Measurements from ENCODE around the gene HOXA6.

Gene HOXA6

DNA sequence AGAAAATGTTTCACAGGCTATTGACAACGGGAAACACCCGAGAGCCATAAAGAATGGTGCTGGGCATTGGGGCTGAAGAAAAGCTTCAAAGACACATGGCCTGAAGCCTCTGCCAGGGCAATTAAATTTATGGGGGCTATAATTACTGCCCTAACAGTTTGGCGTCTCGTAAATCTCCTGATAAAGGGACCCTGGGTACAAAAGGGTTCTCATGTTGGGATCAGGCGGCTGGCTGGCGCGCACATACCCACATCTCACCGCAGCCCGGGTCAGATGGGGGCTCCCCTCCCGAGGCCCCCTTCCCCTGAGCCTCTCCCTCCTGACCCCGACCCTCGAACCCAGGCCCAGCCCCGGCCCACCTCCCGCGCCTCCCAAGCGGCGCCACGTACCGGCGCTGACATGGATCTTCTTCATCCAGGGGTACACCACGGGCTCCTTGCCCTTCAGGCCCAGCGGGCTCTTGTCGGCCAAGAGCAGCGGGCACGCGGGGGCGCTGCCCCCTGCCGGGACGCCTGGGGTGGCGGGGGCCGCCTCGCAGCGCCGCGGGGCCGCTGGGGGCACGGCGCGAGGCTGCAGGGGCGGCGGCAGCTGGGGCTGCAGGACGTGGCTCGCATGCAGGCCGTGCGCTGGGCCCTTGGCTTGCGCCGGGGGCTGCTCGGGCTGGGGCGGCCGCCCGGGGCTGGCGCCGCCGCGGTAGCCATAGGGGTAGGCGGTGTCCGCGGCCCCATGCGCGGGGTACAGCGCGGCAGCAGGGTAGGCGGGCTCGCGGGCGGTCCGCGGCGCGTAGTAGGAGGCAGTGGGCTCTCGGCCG lies 17.6 kb downstream of the HOXA6 start:
- Histone ChIP-seq H3K27ac (no peak overlapping the region), H3K9ac (no peak overlapping the region), H3K4me3 (0 out of 2 replicates have a peak overlapping the region, but pooled peaks have one; percentile 16), H3K9me3 (peaks cover 26% of the 10 kb centered on the region), H3K4me1 (0 out of 2 replicates have a peak, but pooled peaks cover 5% of the 10 kb centered on the region), H3K27me3 (no peaks in the 10 kb centered on the region), H3K36me3 (no peaks in the 10 kb centered on the region), H4K20me1 (no peaks in the 10 kb centered on the region), H3K4me2 (no peak overlapping the region)
- no peak for TF ChIP-seq Cebpa-rat (IDR thresholded peaks at IDR 0.05)

DNA sequence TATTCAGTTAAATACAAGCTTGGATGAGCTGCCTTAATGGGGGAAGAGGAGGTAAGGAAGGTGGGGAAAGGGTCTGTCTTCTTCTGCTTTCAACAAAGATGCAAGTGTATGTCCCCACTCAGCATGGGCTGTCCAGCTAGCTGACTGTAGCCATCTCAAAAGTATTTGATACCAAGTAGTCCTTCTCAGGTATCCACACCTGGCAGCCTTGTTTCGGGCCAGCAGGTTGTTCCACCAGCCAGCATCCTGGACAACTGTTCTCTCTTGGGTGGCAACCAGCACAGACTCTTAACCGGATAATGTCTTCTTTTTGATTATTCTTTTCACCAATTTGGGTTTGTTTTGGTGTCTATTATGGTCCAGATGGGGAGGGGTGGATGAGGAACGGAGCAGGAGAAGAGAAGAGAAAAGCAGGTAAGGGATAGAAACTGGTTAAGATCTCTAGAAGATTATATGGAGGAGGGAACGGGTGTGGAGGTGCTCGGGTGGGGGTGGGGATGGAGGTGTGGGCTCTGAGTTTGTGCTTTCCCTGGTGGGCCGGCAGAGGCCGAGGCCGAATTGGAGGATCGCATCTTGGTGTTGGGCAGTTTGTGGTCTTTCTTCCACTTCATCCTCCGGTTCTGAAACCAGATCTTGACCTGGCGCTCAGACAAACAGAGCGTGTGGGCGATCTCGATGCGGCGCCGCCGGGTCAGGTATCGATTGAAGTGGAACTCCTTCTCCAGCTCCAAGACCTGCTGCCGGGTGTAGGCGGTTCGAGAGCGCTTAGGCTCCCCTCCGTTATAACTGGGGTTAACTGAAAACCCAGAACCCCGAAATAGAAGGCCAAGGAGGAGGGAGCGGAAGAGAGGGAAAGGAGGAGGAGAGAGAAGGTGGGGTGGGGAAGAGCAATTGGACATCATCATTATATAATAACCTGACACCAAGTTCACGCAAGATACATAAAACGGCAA lies 18.5 kb downstream of the HOXA6 start:
- Histone ChIP-seq H3K4me1 (no peaks in the 10 kb centered on the region), H3K9me3 (peaks cover 28% of the 10 kb centered on the region), H3K27ac (no peak overlapping the region), H4K20me1 (no peaks in the 10 kb centered on the region), H3K27me3 (no peaks in the 10 kb centered on the region), H3K9ac (no peak overlapping the region), H3K36me3 (no peaks in the 10 kb centered on the region), H3K4me2 (no peak overlapping the region), H3K4me3 (no peak overlapping the region)
- no peak for TF ChIP-seq Cebpa-rat (IDR thresholded peaks at IDR 0.05)

DNA sequence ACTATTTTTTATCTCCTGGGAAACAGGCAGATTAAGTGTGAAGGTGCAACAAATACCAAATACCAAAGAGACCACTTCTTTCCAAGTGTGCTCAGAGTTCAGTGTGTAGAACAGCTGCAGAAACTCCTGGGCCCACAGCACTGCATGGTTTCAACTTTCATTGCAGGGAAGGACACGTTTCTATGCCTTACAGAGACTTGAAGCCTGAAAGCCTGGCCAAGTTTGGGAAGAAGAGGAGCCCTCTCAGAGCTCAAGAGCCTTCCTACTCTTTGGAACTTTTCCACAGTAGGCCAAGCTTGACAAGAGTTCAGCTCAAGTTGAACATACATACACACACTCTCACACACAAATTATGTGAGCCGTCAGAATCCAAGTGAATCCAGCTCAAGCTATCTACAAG lies 19.5 kb downstream of the HOXA6 start:
- Histone ChIP-seq H3K27me3 (no peaks in the 10 kb centered on the region), H3K9ac (no peak overlapping the region)

DNA sequence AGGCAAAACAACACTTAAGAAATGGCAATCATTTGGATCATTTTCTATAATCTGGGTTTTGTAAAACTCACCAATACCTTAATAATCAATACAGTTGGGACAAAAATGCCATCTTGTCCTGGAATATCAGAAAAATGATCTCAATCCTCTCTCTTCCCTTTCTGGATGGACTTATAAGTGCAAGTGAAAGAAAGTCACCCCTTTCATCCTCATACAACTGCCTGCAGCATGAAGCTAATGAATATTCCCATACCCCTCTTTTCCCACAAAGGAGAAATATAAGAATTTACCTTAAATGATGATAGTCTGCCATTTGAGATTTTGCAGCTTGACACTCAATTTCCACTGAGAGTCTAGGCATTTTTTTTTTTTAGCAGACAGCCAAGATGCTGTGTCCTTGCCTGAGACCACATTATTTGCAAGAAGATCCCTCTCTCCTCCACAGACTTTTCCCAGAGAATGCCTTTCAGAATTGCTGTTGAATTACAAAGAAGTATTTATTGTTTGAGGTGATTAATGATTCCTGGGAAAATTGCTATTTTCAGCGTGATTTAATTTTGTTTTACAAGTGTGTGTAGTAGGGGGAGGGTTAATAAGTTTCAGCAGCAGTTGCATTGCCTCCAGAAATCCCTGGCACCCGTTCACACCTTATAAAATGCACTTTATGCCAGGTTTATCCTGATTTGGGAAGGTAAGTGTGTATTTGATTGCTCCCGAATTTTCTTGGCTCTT lies 20.8 kb downstream of the HOXA6 start:
- no peak overlapping the region for H3K27ac ChIP-seq
- H3K9me3 ChIP-seq: peaks cover 35% of the 10 kb centered on the region
- no peaks in the 10 kb centered on the region for H3K4me1 ChIP-seq
- H3K4me3 ChIP-seq: no peak overlapping the region
- no peaks in the 10 kb centered on the region for H3K27me3 ChIP-seq
- no peak for TF ChIP-seq Cebpa-rat (IDR thresholded peaks at IDR 0.05)
- no peaks in the 10 kb centered on the region for H4K20me1 ChIP-seq
- no peak overlapping the region for H3K9ac ChIP-seq
- H3K36me3 ChIP-seq: no peaks in the 10 kb centered on the region
- no peak overlapping the region for H3K4me2 ChIP-seq

More for the DNA sequence above, 19.5 kb downstream of the HOXA6 start:
- Histone ChIP-seq H3K4me2 (no peak overlapping the region), H3K9me3 (peaks cover 35% of the 10 kb centered on the region), H3K36me3 (no peaks in the 10 kb centered on the region), H3K27ac (no peak overlapping the region), H4K20me1 (no peaks in the 10 kb centered on the region), H3K4me3 (no peak overlapping the region), H3K4me1 (no peaks in the 10 kb centered on the region)
- TF ChIP-seq Cebpa-rat (IDR thresholded peaks at IDR 0.05): no peak

DNA sequence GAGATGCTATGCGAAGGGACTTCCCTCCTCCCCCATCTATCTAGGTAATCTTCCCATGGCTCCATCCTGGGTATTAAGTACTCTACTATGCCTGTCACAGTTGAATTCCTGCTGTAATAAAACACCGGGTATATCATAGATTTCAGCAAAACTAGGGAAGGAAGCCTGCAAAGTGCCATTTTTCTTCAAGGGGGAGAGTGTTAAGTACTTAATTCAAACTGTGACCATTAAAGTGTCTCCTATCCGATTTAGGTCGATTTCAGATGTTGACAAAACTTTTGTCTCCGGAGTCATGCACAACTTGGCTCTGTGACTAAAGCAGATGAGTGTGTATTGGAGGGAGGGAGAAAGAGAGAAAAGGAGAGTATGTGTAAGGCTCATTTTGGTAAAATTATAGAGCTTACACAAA lies 21.6 kb downstream of the HOXA6 start:
- peaks cover 29% of the 10 kb centered on the region for H3K9me3 ChIP-seq
- H3K4me2 ChIP-seq: no peak overlapping the region
- no peaks in the 10 kb centered on the region for H3K36me3 ChIP-seq
- H3K4me1 ChIP-seq: no peaks in the 10 kb centered on the region
- H3K27ac ChIP-seq: no peak overlapping the region
- H3K27me3 ChIP-seq: no peaks in the 10 kb centered on the region
- no peaks in the 10 kb centered on the region for H4K20me1 ChIP-seq
- no peak overlapping the region for H3K9ac ChIP-seq
- TF ChIP-seq Cebpa-rat (IDR thresholded peaks at IDR 0.05): no peak
- no peak overlapping the region for H3K4me3 ChIP-seq

DNA sequence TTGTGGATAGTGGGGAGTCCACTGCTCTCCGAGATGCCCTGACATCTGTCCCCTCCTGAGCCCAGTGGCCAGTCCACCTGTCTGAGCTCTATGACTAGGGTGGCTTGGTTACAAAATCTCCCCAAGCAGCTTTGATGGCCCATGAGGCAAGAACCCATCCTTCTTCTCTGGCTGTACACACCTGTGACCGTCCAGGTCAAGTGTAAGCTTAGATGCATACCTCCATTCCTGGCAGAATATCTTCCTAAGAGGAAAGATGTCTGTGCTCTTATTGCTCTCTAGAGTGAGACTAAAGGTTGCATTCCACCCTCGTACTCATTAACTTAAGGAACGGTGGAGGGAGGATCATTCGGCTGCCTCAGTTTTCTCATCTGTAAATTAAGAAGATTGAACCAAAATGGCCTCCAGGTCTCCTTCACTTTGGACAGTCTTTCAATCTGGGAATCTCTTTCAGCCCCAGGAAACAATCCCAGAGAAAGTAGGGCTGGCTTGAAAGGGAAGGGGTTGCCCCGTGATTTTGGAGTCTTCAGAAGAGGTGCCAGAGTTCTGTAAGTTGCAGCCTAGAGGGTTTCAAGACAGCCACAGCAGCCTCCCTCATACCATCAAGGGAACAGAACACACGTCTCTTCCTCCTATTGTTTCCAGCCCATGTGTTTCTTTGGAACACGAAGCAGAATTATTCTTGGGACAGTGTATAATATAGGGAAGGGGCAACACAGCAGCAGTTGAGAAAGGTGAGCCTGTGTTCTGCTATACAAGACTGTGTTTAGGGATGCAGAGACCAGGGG lies 22.5 kb downstream of the HOXA6 start:
- no peaks in the 10 kb centered on the region for H3K36me3 ChIP-seq
- TF ChIP-seq Cebpa-rat (IDR thresholded peaks at IDR 0.05): no peak
- no peaks in the 10 kb centered on the region for H3K4me1 ChIP-seq
- no peaks in the 10 kb centered on the region for H4K20me1 ChIP-seq
- H3K4me3 ChIP-seq: no peak overlapping the region
- H3K9me3 ChIP-seq: peaks cover 20% of the 10 kb centered on the region
- no peak overlapping the region for H3K27ac ChIP-seq
- H3K4me2 ChIP-seq: no peak overlapping the region
- no peak overlapping the region for H3K9ac ChIP-seq
- no peaks in the 10 kb centered on the region for H3K27me3 ChIP-seq

DNA sequence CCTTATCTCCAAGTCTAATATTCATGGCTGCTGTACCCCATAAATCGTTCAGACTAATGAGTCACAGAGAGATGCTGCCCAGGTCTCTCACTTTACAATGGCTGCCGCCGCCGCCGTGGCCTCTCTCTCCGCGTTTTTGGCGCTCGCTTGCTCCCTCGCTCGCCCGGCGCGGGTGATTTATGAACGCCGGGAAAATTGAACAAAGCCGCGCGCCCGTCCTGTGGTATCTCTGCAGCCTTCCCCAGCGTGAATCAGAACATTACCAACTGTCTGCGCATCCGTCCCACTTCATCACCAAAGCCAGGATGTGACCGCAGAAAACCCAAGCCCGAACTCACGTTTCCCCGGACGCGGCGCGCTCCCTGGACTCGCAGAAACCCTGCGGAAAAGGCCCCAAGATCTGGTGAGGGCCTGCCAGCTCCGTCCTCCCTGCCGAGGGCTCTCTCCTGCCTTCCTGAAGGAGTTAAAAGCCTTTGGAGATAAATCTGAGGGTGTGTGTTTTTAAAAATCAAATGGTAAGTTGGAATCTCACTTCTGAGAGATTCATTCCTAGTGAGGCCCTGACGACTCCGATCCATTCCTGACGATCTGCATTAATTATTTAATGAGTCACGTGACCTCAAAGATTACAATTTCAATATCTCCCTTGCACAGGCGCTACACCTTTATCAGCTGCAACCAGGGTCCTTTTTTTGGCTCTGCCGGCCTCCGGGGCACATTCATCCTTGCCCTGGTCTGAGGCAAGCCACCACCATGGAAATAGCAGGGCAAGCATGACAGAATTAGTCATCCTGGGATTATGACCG lies 23.3 kb downstream of the HOXA6 start:
- no peak for TF ChIP-seq Cebpa-rat (IDR thresholded peaks at IDR 0.05)

DNA sequence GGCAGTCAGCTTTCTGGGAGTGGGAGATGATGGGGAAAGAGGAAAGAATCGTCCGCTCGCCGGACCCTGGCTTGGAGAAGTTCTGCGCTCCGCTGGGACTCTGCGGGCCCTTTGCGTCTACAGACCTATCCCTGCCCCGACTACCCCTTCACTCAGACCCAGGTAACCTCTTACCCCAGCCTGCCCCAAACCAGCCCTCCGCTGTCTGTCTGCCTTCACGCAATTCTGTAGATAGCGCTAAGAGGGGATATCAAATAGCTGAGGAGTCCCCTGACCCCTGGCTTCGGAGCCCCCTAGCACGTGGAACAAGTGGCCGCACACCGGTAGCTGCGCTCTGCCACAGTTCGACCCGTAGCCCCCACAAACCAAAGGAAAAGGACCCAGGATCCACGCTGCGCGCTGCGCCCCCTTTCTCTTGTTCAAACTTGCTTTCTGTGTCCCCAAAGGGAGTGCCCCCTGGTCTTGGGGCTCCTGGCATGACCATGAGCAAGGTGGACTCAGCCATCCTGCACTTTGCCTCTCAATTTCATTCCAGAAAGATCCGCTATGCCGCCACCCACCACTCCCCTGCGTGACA lies 24.0 kb downstream of the HOXA6 start:
- Histone ChIP-seq H3K27ac (no peak overlapping the region), H3K27me3 (no peaks in the 10 kb centered on the region), H3K4me3 (no peak overlapping the region), H3K9ac (no peak overlapping the region), H4K20me1 (no peaks in the 10 kb centered on the region), H3K36me3 (no peaks in the 10 kb centered on the region), H3K9me3 (peaks cover 9% of the 10 kb centered on the region), H3K4me2 (no peak overlapping the region), H3K4me1 (no peaks in the 10 kb centered on the region)
- TF ChIP-seq Cebpa-rat (IDR thresholded peaks at IDR 0.05): no peak

More for the DNA sequence above, 23.3 kb downstream of the HOXA6 start:
- no peaks in the 10 kb centered on the region for H3K4me1 ChIP-seq
- no peak overlapping the region for H3K27ac ChIP-seq
- no peaks in the 10 kb centered on the region for H3K36me3 ChIP-seq
- no peaks in the 10 kb centered on the region for H4K20me1 ChIP-seq
- H3K4me3 ChIP-seq: no peak overlapping the region
- H3K9me3 ChIP-seq: peaks cover 12% of the 10 kb centered on the region
- no peak overlapping the region for H3K9ac ChIP-seq
- no peak overlapping the region for H3K4me2 ChIP-seq
- H3K27me3 ChIP-seq: no peaks in the 10 kb centered on the region

Data from BLaER1 (cell line).